C1 segment of cervical spinal cord (tissue), 14 donors: ENCODE data around the gene TNIP1.
A peak's percentile ranks its signal among the peaks of the same experiment; 100 is the strongest.

Experiments used
- DNase-seq, 14 donors: peaks; one replicate each; lab custom pipeline; 2025; lab: John Stamatoyannopoulos, UW

The TNIP1 gene

DNA sequence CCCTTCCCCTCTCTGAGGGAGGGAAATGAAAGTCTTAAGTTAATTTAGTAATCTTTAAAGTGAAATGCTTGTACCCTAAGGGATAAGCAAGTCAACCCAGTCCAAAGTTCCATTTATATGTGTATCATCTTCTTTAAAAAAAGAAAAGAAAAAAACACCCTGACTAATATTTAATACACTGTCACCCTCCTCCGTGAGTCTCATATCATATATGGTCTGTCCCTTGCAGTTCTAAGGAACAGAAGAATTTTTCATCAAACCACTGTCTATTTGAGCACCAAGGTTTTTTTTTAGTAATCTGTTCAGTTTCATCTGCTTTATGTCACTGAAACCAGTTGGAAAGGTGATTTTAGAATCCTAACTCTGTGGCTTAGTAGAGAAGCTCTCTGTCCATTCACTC, 15.2 kb downstream of the TNIP1 start:
- no peak for DNase-seq

- no peak for DNase-seq
Measured at GRCh38 chr5:151064916-151065499, 15.8 kb downstream of the TNIP1 start.

- peak in 1 of 14 donors; percentile 75 for DNase-seq
Measured at GRCh38 chr5:151063142-151063989, 17.5 kb downstream of the TNIP1 start.

DNA sequence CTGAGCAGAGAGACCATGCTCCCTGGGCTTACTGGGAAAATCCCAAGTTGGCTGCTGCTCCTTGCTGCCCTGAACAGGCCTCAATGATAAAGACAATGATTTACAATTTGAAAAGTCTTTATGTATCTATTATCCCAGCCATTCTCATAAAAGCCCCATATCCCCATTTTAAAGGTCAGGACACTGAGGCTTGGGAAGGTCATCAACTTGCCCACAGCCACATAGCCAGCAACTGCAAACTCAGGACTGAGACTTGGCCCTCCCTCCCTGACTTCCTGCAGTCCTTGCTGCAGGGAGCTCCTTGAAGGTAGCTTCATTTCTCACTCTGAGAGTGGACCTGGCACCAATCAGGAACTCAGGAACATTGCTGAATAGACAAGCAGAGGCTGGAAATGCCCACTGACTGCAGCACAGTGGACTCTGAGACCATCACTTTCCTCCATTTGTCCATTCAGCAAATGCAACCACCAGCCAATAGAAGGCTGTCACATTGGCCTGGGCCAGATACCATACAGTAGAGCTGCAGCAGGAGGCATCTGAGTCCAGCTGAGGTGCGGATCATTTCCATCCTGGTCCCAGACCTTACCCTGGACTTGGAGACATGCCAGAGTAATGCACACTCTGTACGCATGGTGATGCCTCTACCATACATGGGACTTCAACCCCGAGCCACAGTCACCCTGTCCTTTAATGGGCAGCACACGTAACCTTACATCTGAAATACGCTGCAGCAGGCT, 18.3 kb downstream of the TNIP1 start:
- DNase-seq: peak in 1 of 14 donors; percentile 28

- no peak for DNase-seq
Measured at GRCh38 chr5:151060742-151061141, 20.1 kb downstream of the TNIP1 start.

DNA sequence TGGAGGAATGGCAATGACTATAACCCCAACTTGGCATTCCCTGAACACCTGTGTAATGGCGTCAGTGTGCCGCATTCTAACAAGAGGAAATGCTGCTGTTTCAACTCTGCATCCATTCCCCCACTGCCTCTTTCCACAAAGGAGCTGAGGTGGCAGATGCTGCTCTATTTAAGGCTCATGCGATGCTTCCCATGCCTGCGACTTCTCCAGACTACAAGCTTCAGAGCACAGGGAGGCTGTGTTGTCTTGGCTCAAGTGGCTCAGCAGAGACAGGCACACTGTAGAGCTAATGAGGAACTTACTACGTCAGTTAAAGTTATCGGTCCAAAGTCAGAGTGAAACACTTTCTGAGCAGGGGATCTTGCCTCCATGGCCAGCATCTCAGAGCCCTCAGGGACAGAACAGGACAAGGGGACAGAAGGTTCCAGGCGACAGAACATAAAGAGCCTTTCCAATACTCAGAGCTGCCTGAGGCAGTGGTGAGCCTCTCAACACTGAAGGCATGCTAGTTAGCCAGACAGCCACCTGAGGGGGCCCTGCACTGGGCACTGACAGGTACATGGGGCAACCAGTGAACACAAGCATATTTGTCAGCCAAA, 21.8 kb downstream of the TNIP1 start:
- no peak for DNase-seq

GRCh38 chr5:151058301-151058700, 22.5 kb downstream of the TNIP1 start:
- no peak for DNase-seq

GRCh38 chr5:151056379-151057325, 24.2 kb downstream of the TNIP1 start:
- no peak for DNase-seq

DNA sequence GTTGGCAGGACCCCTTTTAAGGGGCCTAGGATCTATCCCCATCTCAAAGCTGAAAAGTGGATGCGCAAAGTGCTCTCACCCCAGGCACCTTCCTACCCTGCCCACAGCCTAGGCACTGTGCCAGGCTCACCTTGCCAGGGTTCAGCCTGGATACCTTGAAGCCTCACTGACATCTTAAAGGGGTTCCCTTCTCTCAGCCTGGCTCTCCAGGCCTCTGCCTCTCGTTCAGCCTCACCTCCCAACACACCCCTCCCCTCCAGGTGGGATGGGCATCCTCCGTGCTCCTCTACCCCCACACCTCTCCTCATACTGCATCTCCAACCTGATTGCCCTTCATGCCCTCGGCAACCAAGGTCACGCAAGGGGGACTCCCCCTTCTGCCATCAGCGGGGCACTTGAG, 25.5 kb downstream of the TNIP1 start:
- no peak for DNase-seq

- no peak for DNase-seq
Measured at GRCh38 chr5:151054709-151055108, 26.1 kb downstream of the TNIP1 start.

DNA sequence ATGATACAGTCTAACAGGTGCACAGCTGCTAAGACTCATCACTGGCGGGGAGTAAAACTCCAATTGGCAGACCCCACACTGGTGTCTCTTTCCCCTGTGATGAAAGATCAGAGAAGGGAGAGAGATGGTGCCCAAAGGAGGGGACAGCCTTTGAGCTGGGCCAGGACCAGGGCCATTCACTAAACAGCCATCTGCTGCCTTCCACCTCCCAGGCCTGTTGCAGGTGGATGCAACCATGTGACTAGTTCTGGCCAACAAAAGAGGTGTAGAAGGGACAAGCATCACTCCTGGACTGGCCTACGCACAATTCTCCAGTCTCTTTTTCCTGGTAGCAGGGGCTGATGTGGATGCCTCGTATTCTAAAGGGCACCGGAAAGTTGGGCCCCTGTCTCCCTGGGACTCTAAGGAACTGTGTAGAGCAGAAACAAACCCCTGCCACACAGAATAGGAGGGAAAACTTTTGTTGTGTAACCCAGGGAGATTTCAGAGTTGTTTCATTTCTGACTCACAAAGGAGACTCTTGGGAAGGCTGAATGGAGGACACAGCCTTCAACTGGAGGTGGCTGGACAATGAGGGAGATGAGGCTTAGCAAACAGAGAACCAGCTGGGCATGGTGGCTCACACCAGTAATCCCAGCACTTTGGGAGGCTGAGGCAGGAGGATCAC, 26.9 kb downstream of the TNIP1 start:
- DNase-seq: peak in 1 of 14 donors; percentile 49

DNA sequence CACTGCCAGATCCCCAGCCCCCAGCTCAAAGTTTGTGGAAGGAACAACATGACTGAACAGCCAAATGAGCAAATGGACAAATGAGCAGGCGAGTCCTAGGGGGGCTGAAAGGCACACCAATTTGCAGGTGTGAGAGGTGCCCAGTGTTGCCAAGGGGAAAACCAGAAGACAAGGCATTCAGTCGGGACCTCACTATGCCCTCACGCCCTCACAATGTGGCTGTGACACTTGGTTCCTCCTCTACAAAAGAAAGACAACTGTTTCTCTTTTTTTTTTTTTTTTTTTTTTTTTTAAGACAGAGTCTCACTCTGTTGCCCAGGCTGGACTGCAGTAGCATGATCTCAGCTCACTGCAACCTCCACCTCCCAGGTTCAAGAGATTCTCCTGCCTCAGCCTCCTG, 28.0 kb downstream of the TNIP1 start:
- no peak for DNase-seq

DNA sequence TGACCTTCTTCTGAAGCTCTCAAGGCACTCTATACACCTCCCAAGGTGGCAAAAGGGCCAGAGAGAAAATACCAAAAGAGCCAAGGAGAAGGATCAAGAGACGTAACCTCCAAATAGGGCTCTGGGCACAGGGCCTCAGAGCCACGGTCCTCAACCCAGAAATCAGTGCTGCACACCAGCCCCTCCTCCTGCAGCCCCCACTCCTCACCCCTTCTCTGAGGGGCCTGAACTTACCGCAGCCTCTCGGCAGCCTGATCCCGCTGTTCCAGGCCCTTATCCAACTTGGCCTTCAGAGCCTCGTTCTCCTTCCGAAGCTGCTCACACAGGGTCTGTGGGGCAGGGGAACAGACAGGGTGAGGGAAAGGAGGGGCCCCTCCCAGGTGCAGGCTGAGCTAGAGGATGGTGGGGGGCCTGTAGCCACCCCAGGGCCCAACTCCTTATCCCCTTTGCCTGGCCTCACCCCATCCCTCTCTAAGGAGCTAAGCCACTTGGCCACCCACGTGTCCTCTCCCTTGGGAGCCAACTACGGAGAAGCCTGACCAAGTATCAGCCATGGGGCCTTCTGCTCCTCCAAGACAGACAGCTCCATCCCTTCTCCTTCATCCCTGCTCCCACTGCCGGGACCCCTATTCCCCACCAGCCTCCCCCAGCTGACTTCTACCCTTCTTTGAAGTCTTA, 28.8 kb downstream of the TNIP1 start:
- no peak for DNase-seq

- peak in 10 of 14 donors; percentile 12 to 61 (median 37) for DNase-seq
Measured at GRCh38 chr5:151051066-151051930, 29.5 kb downstream of the TNIP1 start.

GRCh38 chr5:151048526-151048925, 32.3 kb downstream of the TNIP1 start:
- no peak for DNase-seq

- no peak for DNase-seq
Measured at GRCh38 chr5:151047814-151048425, 32.9 kb downstream of the TNIP1 start.

GRCh38 chr5:151042453-151043093, 38.3 kb downstream of the TNIP1 start:
- DNase-seq: no peak
